GM12878 (cell line): ENCODE results near the gene TXNRD1.

Experiments used
- CHD2 ChIP-seq: IDR thresholded peaks from 2 replicates; pipeline ENCODE4 v1.6.1; 2011; ENCODE audit warnings: low read depth, low read length, improper control_type of control experiment, borderline replicate concordance
- CREB1 ChIP-seq: IDR thresholded peaks from 2 replicates; pipeline ENCODE4 v1.6.1; 2012; ENCODE audit warnings: low read depth, mild to moderate bottlenecking, inconsistent platforms
- CTCF ChIP-seq, 3 experiments: IDR thresholded peaks in 2 of 3; conservative IDR thresholded peaks in 1 of 3; 2 replicates each; pipeline ENCODE4 v1.5.1; 2011; ENCODE audit warnings: low read depth in 3 of 3, low read length in 3 of 3, mild to moderate bottlenecking in 3 of 3, control low read depth in 2 of 3, moderate library complexity in 2 of 3, inconsistent platforms in 1 of 3, mixed read lengths in 1 of 3; ENCODE audit not compliant: control insufficient read depth in 2 of 3, insufficient read depth in 1 of 3; ENCODE audit errors: extremely low read depth in 1 of 3
- HDGF ChIP-seq: fragments of 450-650 bp; IDR thresholded peaks from 2 replicates; pipeline ENCODE4 v1.6.1; 2016; ENCODE audit warnings: antibody characterized with exemption
- JUND ChIP-seq: IDR thresholded peaks from 2 replicates; pipeline ENCODE4 v1.6.1; 2012; ENCODE audit warnings: low read depth, mild to moderate bottlenecking, low read length, improper control_type of control experiment, moderate library complexity
- NRF1 ChIP-seq: conservative IDR thresholded peaks from 2 replicates; pipeline ENCODE4 v1.6.1; 2011; ENCODE audit warnings: mild to moderate bottlenecking, low read depth, low read length, improper control_type of control experiment
- POLR2A ChIP-seq: IDR thresholded peaks from 2 replicates; pipeline ENCODE4 v1.6.1; 2011; ENCODE audit warnings: low read depth, mild to moderate bottlenecking, low read length
- RAD21 ChIP-seq: IDR thresholded peaks from 2 replicates; pipeline ENCODE4 v1.6.1; 2011; ENCODE audit warnings: mild to moderate bottlenecking, low read depth, low read length, moderate library complexity; ENCODE audit not compliant: insufficient read depth
- SRF ChIP-seq, 2 experiments: IDR thresholded peaks; 2 replicates each; pipeline ENCODE4 v1.6.1; 2011; ENCODE audit warnings: low read depth in 2 of 2, low read length in 2 of 2, mild to moderate bottlenecking in 1 of 2, moderate library complexity in 1 of 2
- TF ChIP-seq, protein P1 (sequence below): fragments of 450-650 bp; IDR thresholded peaks from 2 replicates; pipeline ENCODE4 v1.6.1; 2016; ENCODE audit warnings: mild to moderate bottlenecking
- TF ChIP-seq, protein P2 (sequence below): IDR thresholded peaks from 2 replicates; pipeline ENCODE4 v1.6.1; 2012; ENCODE audit warnings: low read depth, low read length, improper control_type of control experiment

GRCh38 chr12:104386461-104386860 is 170.9 kb downstream of the TXNRD1 start:
- TF ChIP-seq HDGF = no peak
- TF ChIP-seq, protein P1, sequence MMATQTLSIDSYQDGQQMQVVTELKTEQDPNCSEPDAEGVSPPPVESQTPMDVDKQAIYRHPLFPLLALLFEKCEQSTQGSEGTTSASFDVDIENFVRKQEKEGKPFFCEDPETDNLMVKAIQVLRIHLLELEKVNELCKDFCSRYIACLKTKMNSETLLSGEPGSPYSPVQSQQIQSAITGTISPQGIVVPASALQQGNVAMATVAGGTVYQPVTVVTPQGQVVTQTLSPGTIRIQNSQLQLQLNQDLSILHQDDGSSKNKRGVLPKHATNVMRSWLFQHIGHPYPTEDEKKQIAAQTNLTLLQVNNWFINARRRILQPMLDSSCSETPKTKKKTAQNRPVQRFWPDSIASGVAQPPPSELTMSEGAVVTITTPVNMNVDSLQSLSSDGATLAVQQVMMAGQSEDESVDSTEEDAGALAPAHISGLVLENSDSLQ = no peak
- TF ChIP-seq SRF (IDR thresholded peaks at IDR 0.05; ENCODE audit: low read depth in 2 of 2, low read length in 2 of 2) = no peak
- no peak for TF ChIP-seq POLR2A
- TF ChIP-seq NRF1 = no peak
- no peak for TF ChIP-seq CTCF (IDR thresholded peaks at IDR 0.05 in 2 of 3, conservative IDR thresholded peaks at IDR 0.05 in 1 of 3; ENCODE audit: control insufficient read depth in 2 of 3, extremely low read depth in 1 of 3, insufficient read depth in 1 of 3, low read depth in 3 of 3, low read length in 3 of 3)
- no peak for TF ChIP-seq RAD21
- no peak for TF ChIP-seq CHD2
- TF ChIP-seq CREB1 = no peak
- TF ChIP-seq JUND = no peak
- TF ChIP-seq, protein P2, sequence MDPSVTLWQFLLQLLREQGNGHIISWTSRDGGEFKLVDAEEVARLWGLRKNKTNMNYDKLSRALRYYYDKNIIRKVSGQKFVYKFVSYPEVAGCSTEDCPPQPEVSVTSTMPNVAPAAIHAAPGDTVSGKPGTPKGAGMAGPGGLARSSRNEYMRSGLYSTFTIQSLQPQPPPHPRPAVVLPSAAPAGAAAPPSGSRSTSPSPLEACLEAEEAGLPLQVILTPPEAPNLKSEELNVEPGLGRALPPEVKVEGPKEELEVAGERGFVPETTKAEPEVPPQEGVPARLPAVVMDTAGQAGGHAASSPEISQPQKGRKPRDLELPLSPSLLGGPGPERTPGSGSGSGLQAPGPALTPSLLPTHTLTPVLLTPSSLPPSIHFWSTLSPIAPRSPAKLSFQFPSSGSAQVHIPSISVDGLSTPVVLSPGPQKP = no peak
